ENCODE measurements around the gene SLC25A34. TPM values are rescaled to one million over a fixed set of nuclear protein-coding genes. Genes with fewer than 3 reads are reported as not detected.

The SLC25A34 gene
- total and polyA plus RNA-seq, 7 experiments from 2014 or later: 0.08 to 4.6 (median 2.0) TPM; not detected in 1

DNA sequence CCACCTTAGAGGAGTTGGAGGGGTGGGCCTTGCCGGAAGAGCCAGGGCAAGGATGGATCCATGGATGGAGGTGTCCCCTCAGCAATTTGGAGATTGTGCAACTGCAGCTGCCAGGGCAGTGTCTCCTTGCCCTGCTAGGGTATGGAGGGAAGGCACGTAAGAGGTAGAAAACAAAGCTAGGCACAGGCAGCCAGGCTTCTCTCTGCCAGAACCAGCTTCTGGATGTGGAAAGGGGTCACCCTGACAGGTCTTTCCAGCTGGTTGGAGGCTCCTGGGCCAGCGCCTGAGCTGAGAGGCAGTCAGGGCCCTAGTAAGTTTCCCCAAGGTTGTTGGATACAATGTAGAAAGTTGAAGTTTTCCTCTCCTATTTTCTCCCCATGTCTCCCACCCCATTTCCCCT, 15.2 kb upstream of the SLC25A34 start:
- no peaks in the 10 kb centered on the region for H3K9me3 ChIP-seq (ENCODE audit: control insufficient read depth in 2 of 3, low read length in 3 of 3)
- intact Hi-C loops (cut with micrococcal nuclease): no loop called here
- Mint-ChIP-seq H3K9me3 (no peaks in the 10 kb centered on the region), H3K27ac (no peak overlapping the region), H3K4me3 (no peak overlapping the region), H3K4me1 (peaks cover 0 to 4% (median 0%) of the 10 kb centered on the region in 7 donors), H3K36me3 (peaks cover 0 to 32% (median 0%) of the 10 kb centered on the region in 5 donors), H3K27me3 (no peaks in the 10 kb centered on the region)
- POLR2A ChIA-PET: no interaction called here
- H3K27ac ChIP-seq (ENCODE audit: low read depth, low read length): no peak overlapping the region
- H3K4me3 ChIP-seq (ENCODE audit: low read length): no peak overlapping the region
- ATAC-seq (no peak), DNase-seq (no peak)
- CTCF ChIA-PET: no interaction called here
- H3K4me1 ChIP-seq (ENCODE audit: control insufficient read depth in 2 of 2, insufficient read depth in 2 of 2, low read length in 2 of 2): no peaks in the 10 kb centered on the region
- no peaks in the 10 kb centered on the region for H3K27me3 ChIP-seq (ENCODE audit: control insufficient read depth in 2 of 2, insufficient read depth in 2 of 2, low read length in 2 of 2)
- peaks cover 0 to 92% (median 9%) of the 10 kb centered on the region in 3 experiments for H3K36me3 ChIP-seq (ENCODE audit: control insufficient read depth in 2 of 3, insufficient read depth in 3 of 3, low read length in 3 of 3)

- H3K36me3 ChIP-seq (ENCODE audit: control insufficient read depth in 2 of 3, insufficient read depth in 3 of 3, low read length in 3 of 3): peaks cover 0 to 92% (median 0%) of the 10 kb centered on the region in 3 experiments
- no peaks in the 10 kb centered on the region for H3K27me3 Mint-ChIP-seq
- peaks cover 0 to 35% (median 2%) of the 10 kb centered on the region in 5 donors for H3K36me3 Mint-ChIP-seq
- no peak for ATAC-seq
- no peaks in the 10 kb centered on the region for H3K27me3 ChIP-seq (ENCODE audit: control insufficient read depth in 2 of 2, insufficient read depth in 2 of 2, low read length in 2 of 2)
- DNase-seq: no peak
- ChIA-PET CTCF (interaction anchor here (0.7 kb wide), 1 partner anchor 52 kb away, joined by 3 read pairs; no protein-coding TSS in a partner anchor), POLR2A (interaction anchor here (0.7 to 0.8 kb wide), 2 partner anchors 12 to 23 kb away, joined by 3 read pairs; no protein-coding TSS in a partner anchor)
- intact Hi-C loops (cut with micrococcal nuclease): no loop called here
- no peak overlapping the region for H3K4me3 ChIP-seq (ENCODE audit: low read length)
- no peaks in the 10 kb centered on the region for H3K9me3 ChIP-seq (ENCODE audit: control insufficient read depth in 2 of 3, low read length in 3 of 3)
- H3K9me3 Mint-ChIP-seq: no peaks in the 10 kb centered on the region
- no peaks in the 10 kb centered on the region for H3K4me1 ChIP-seq (ENCODE audit: control insufficient read depth in 2 of 2, insufficient read depth in 2 of 2, low read length in 2 of 2)
- H3K27ac Mint-ChIP-seq: no peak overlapping the region
- no peak overlapping the region for H3K27ac ChIP-seq (ENCODE audit: low read depth, low read length)
- no peak overlapping the region for H3K4me3 Mint-ChIP-seq
- H3K4me1 Mint-ChIP-seq: peaks cover 0 to 4% (median 0%) of the 10 kb centered on the region in 7 donors
Observed at GRCh38 chr1:15722411-15722810, 13.6 kb upstream of the SLC25A34 start.

DNA sequence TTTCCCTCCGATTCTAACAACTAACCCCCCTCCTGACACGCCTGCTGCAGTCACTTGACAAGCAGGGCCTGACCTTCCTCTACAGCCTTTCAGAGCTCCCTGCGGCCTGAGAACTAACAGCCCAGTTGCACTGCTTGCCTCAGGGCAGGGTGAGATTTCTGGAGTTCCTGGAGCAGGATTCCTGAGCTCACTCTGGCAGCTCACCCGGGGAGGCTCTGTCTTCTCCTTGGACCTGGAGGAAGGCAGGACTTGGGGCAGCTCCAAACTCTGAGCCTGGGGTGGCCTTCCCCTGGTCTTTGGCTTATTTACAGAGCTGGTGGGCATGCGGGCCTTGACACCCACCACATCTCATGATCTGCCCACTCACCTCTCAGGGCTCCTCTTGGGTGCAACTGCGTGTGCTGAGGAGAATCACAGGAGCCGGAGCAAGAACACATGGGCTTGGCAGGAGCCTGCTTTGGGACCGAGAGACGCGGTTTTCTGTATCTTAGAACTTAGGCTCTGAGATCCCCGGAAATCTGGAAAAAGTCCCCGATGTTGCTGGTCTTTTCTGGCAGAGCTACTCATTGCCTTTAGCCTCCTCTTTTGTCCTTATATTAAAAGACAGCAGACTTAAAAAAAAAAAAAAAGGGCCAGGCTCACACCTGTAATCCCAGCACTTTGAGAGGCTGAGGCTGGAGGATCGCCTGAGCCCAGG, 13.1 kb upstream of the SLC25A34 start:
- Histone ChIP-seq H3K27ac (ENCODE audit: low read depth, low read length) (no peak overlapping the region), H3K9me3 (ENCODE audit: control insufficient read depth in 2 of 3, low read length in 3 of 3) (no peaks in the 10 kb centered on the region), H3K4me3 (ENCODE audit: low read length) (no peak overlapping the region), H3K36me3 (ENCODE audit: control insufficient read depth in 2 of 3, insufficient read depth in 3 of 3, low read length in 3 of 3) (peaks cover 0 to 92% (median 0%) of the 10 kb centered on the region in 3 experiments), H3K4me1 (ENCODE audit: control insufficient read depth in 2 of 2, insufficient read depth in 2 of 2, low read length in 2 of 2) (no peaks in the 10 kb centered on the region), H3K27me3 (ENCODE audit: control insufficient read depth in 2 of 2, insufficient read depth in 2 of 2, low read length in 2 of 2) (no peaks in the 10 kb centered on the region)
- Mint-ChIP-seq H3K27me3 (no peaks in the 10 kb centered on the region), H3K4me1 (peaks cover 0 to 4% (median 0%) of the 10 kb centered on the region in 7 donors), H3K27ac (no peak overlapping the region), H3K9me3 (no peaks in the 10 kb centered on the region), H3K4me3 (no peak overlapping the region), H3K36me3 (peaks cover 0 to 37% (median 2%) of the 10 kb centered on the region in 5 donors)
- intact Hi-C loops (cut with micrococcal nuclease): no loop called here
- CTCF ChIA-PET: interaction anchor here (0.7 kb wide), 1 partner anchor 51 kb away, joined by 3 read pairs; no protein-coding TSS in a partner anchor
- no peak for ATAC-seq
- POLR2A ChIA-PET: interaction anchor here (0.7 to 0.8 kb wide), 2 partner anchors 12 to 22 kb away, joined by 3 read pairs; no protein-coding TSS in a partner anchor
- DNase-seq: no peak

GRCh38 chr1:15723631-15724246, 12.3 kb upstream of the SLC25A34 start:
- Mint-ChIP-seq H3K27me3 (no peaks in the 10 kb centered on the region), H3K9me3 (no peaks in the 10 kb centered on the region), H3K36me3 (peaks cover 0 to 37% (median 2%) of the 10 kb centered on the region in 5 donors), H3K4me3 (no peak overlapping the region), H3K27ac (no peak overlapping the region), H3K4me1 (peaks cover 0 to 4% (median 0%) of the 10 kb centered on the region in 7 donors)
- ChIA-PET CTCF (no interaction called here), POLR2A (no interaction called here)
- no peaks in the 10 kb centered on the region for H3K4me1 ChIP-seq (ENCODE audit: control insufficient read depth in 2 of 2, insufficient read depth in 2 of 2, low read length in 2 of 2)
- H3K27ac ChIP-seq (ENCODE audit: low read depth, low read length): no peak overlapping the region
- H3K27me3 ChIP-seq (ENCODE audit: control insufficient read depth in 2 of 2, insufficient read depth in 2 of 2, low read length in 2 of 2): no peaks in the 10 kb centered on the region
- no peak for DNase-seq
- H3K36me3 ChIP-seq (ENCODE audit: control insufficient read depth in 2 of 3, insufficient read depth in 3 of 3, low read length in 3 of 3): peaks cover 0 to 93% (median 0%) of the 10 kb centered on the region in 3 experiments
- no peaks in the 10 kb centered on the region for H3K9me3 ChIP-seq (ENCODE audit: control insufficient read depth in 2 of 3, low read length in 3 of 3)
- intact Hi-C loops (cut with micrococcal nuclease): no loop called here
- no peak for ATAC-seq
- no peak overlapping the region for H3K4me3 ChIP-seq (ENCODE audit: low read length)

DNA sequence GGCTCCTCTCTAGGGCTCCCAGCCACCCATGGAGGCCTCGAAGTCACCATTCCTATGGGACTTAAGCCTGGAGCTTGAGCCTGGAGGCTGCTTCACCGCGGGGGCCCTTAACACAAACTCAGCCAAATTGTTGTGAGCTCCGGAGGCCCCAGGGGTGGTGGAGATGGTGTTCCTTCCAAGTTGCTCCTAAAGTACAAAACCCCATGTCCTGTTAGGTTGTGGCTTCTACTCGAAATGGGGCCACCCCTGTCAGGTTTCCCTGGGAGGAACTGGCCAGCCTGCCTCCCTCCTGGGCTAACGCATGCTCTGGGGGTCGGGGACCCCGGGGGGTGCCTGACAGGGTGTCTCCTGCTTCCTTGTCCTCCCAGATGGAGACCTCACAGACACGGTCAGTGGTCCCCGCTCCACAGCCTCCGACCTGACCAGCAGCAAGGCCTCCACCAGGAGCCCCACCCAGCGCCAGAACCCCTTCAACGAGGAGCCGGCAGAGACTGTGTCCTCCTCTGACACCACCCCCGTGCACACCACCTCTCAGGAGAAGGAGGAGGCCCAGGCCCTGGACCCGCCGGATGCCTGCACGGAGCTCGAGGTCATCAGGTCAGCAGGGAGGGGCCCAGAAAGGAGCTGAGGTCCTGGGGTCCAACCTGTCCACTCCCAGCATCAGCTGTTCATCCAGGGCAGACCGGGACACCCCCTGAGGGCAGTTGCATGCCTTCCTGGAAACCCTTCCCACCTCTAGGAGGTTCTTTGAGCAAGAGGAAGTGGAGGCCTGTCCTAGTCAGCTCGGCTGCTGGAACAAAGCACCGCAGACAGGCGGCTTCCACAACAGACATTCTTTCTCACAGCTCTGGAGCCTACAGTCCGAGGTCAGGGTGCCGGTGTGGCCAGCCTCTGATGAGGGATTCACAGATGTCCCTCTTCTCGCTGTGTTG, 10.8 kb upstream of the SLC25A34 start:
- Mint-ChIP-seq H3K9me3 (no peaks in the 10 kb centered on the region), H3K36me3 (peaks cover 0 to 35% (median 3%) of the 10 kb centered on the region in 5 donors), H3K27ac (no peak overlapping the region), H3K27me3 (no peaks in the 10 kb centered on the region), H3K4me1 (no peaks in the 10 kb centered on the region), H3K4me3 (no peak overlapping the region)
- no peak for DNase-seq
- no peak for ATAC-seq
- Histone ChIP-seq H3K36me3 (ENCODE audit: control insufficient read depth in 2 of 3, insufficient read depth in 3 of 3, low read length in 3 of 3) (peaks cover 0 to 91% (median 0%) of the 10 kb centered on the region in 3 experiments), H3K27me3 (ENCODE audit: control insufficient read depth in 2 of 2, insufficient read depth in 2 of 2, low read length in 2 of 2) (no peaks in the 10 kb centered on the region), H3K4me3 (ENCODE audit: low read length) (no peak overlapping the region), H3K9me3 (ENCODE audit: control insufficient read depth in 2 of 3, low read length in 3 of 3) (no peaks in the 10 kb centered on the region), H3K27ac (ENCODE audit: low read depth, low read length) (no peak overlapping the region), H3K4me1 (ENCODE audit: control insufficient read depth in 2 of 2, insufficient read depth in 2 of 2, low read length in 2 of 2) (no peaks in the 10 kb centered on the region)
- POLR2A ChIA-PET: no interaction called here
- intact Hi-C loops (cut with micrococcal nuclease): no loop called here
- CTCF ChIA-PET: no interaction called here

DNA sequence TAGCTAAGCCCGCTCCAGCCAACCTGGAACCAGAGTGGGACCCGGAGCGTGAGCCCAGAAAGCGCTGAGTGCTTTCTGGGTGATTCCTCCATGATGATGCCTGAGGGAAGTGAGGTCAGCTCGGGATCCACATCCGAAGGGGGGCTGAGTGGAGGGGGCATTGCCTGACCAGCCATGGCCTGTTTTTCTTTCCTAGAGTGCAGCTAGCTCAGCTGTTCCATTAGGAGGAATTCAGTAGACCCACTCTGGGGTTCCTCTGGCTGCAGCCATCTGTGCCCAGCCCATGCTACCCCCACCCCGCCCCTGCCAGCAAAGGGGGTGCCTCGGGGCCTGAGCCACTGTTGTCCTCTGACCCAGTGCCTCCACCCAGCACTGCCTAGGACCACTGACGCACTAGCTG, 9.6 kb upstream of the SLC25A34 start:
- Histone ChIP-seq H3K27me3 (ENCODE audit: control insufficient read depth in 2 of 2, insufficient read depth in 2 of 2, low read length in 2 of 2) (no peaks in the 10 kb centered on the region), H3K36me3 (ENCODE audit: control insufficient read depth in 2 of 3, insufficient read depth in 3 of 3, low read length in 3 of 3) (peaks cover 0 to 91% (median 4%) of the 10 kb centered on the region in 3 experiments), H3K4me1 (ENCODE audit: control insufficient read depth in 2 of 2, insufficient read depth in 2 of 2, low read length in 2 of 2) (no peaks in the 10 kb centered on the region), H3K4me3 (ENCODE audit: low read length) (no peak overlapping the region), H3K9me3 (ENCODE audit: control insufficient read depth in 2 of 3, low read length in 3 of 3) (no peaks in the 10 kb centered on the region), H3K27ac (ENCODE audit: low read depth, low read length) (no peak overlapping the region)
- DNase-seq (no peak), ATAC-seq (no peak)
- intact Hi-C loops (cut with micrococcal nuclease): no loop called here
- no peaks in the 10 kb centered on the region for H3K9me3 Mint-ChIP-seq
- ChIA-PET CTCF (no interaction called here), POLR2A (no interaction called here)
- H3K27ac Mint-ChIP-seq: no peak overlapping the region
- H3K4me1 Mint-ChIP-seq: no peaks in the 10 kb centered on the region
- H3K4me3 Mint-ChIP-seq: no peak overlapping the region
- no peaks in the 10 kb centered on the region for H3K27me3 Mint-ChIP-seq
- H3K36me3 Mint-ChIP-seq: peaks cover 0 to 31% (median 3%) of the 10 kb centered on the region in 5 donors

Data from naive thymus-derived CD4-positive, alpha-beta T cell (primary cell).